Kidney (tissue), 14 donors: ENCODE data around the gene SPECC1. TPM values are rescaled to one million over a fixed set of nuclear protein-coding genes. Genes with fewer than 3 reads are reported as not detected.

Experiments used
- DNase-seq, 5 donors: peaks; one replicate each; pipeline ENCODE4 v3.0.0-alpha.2; 2013 to 2020
- FAIRE-seq: peaks from 2 replicates; lab custom pipeline; 2012; peaks lifted over from hg19 to GRCh38; lab: Jason Lieb, UNC
- H3K27ac ChIP-seq, 2 donors: one replicate each; pipeline ENCODE4 v1.7.0; 2013; ENCODE audit warnings: low read depth in 2 of 2, low read length in 2 of 2, inconsistent platforms in 1 of 2
- H3K27me3 ChIP-seq: one replicate; pipeline ENCODE4 v1.7.1; 2013; ENCODE audit warnings: low read length, inconsistent platforms; ENCODE audit not compliant: control insufficient read depth, insufficient read depth
- H3K36me3 ChIP-seq, 3 donors: one replicate each; pipeline versions ENCODE4 v1.7.0 to v1.7.1; 2013; ENCODE audit warnings: low read length in 3 of 3, control low read depth in 1 of 3, inconsistent platforms in 1 of 3; ENCODE audit not compliant: insufficient read depth in 3 of 3, control insufficient read depth in 2 of 3
- H3K4me1 ChIP-seq, 3 donors: one replicate each; pipeline versions ENCODE4 v1.7.0 to v1.7.1; 2013; ENCODE audit warnings: low read length in 3 of 3, inconsistent platforms in 1 of 3, low read depth in 1 of 3; ENCODE audit not compliant: control insufficient read depth in 2 of 3, insufficient read depth in 2 of 3
- H3K4me3 ChIP-seq, 3 donors: one replicate each; pipeline versions ENCODE4 v1.7.0 to v1.8.1; 2013; ENCODE audit warnings: low read length in 3 of 3, control low read depth in 1 of 3, inconsistent platforms in 1 of 3
- H3K9ac ChIP-seq, 3 donors: one replicate each; pipeline versions ENCODE4 v1.7.0 to v1.7.1; 2013; ENCODE audit warnings: low read length in 3 of 3, control low read depth in 1 of 3, inconsistent platforms in 1 of 3
- H3K9me3 ChIP-seq, 3 donors: one replicate each; pipeline versions ENCODE4 v1.7.0 to v1.7.1; 2013; ENCODE audit warnings: low read length in 3 of 3, control low read depth in 1 of 3, inconsistent platforms in 1 of 3; ENCODE audit not compliant: control insufficient read depth in 2 of 3, insufficient read depth in 1 of 3
- CTCF ChIP-seq: IDR thresholded peaks from 3 replicates; pipeline ENCODE4 v1.5.1; 2012; ENCODE audit warnings: mild to moderate bottlenecking, moderate library complexity, borderline replicate concordance; ENCODE audit not compliant: insufficient read depth; ENCODE audit errors: extremely low read depth
- intact Hi-C: fragments of 100-400 bp; cut with DNase I; formaldehyde crosslinking; loops from one replicate; pipeline ENCODE4 v1.11.1; 2022
- polyA plus RNA-seq: library from polyadenylated mRNA; stranded (reverse); fragments of 350-450 nt; fragmentation: Illumina TruSeq; extraction: RNeasy Lipid Tissue Mini Kit (QIAGEN cat#74804); gene quantifications from one replicate; pipeline ENCODE4 v1.2.3, GENCODE V29; 2014; ENCODE audit warnings: low read depth, low replicate concordance; ENCODE audit not compliant: insufficient read depth
- total RNA-seq: library from RNA; stranded (reverse); fragmentation: NEBNext Ultra II Directional; extraction: Animal tissue kit (Norgen Biotek cat#: 25700); gene quantifications from one replicate; pipeline ENCODE4 v1.2.1, GENCODE V29; 2021
- donor health status: control.
- donor health status: control.
- donor health status: control.
- donor health status: control.
- donor health status: control.
- donor health status: DM: yes; HTN: yes; CAD: no.
- donor health status: Normal renal cell carcinoma (clear cell type).

SPECC1 gene
- total and polyA plus RNA-seq, 2 donors from 2014 or later: 7.6 to 29.1 TPM

DNA sequence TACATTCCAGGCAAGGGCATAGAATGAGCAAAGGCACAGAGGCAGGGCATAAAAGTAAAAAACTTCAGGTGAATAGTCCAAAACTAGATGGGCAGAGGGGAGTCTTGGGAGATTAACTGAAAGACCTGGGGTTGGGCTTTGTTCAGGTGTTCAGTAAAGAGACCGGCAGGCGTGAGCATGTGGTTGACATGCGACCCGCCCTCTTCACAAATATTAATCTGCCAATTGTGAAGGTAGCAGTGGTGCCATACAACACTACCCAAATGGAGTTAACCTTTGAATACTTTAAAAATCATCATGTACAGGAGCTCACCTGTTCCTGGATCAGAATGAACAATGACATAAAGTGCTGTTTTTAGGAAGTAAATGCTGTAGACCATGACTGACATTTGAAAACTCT lies 232.7 kb downstream of the SPECC1 start:
- Histone ChIP-seq H3K9me3 (no peaks in the 10 kb centered on the region), H3K27me3 (no peaks in the 10 kb centered on the region), H3K27ac (no peak overlapping the region), H3K4me1 (no peaks in the 10 kb centered on the region), H3K9ac (no peak overlapping the region), H3K36me3 (peaks cover 0 to 3% (median 0%) of the 10 kb centered on the region in 3 donors), H3K4me3 (no peak overlapping the region)
- DNase-seq: no peak
- FAIRE-seq: no peak
- TF ChIP-seq CTCF: no peak
- intact Hi-C loops: no loop called here

DNA sequence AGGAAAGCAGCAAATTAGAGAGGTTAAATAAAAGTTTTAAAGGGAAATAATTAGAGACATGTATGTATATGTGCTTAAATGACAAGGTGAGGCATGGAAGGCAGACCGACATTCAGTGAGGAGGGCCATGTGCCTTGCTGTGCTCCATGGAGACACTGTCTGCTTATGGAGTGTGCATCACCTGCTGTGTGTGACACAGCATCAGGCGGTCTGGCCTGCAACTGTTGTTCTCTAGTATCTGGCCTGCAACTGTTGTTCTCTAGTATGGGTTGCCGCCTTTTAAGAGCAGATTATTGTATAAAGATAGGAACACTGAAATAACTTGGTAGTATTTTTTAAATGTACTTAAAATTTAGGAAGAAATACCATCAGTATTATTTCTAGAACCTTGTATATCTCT lies 233.1 kb downstream of the SPECC1 start:
- H3K36me3 ChIP-seq: peaks cover 0 to 3% (median 0%) of the 10 kb centered on the region in 3 donors
- DNase-seq (no peak), FAIRE-seq (no peak)
- H3K4me1 ChIP-seq: no peaks in the 10 kb centered on the region
- intact Hi-C loops: no loop called here
- H3K4me3 ChIP-seq: no peak overlapping the region
- no peaks in the 10 kb centered on the region for H3K9me3 ChIP-seq
- H3K27me3 ChIP-seq: no peaks in the 10 kb centered on the region
- H3K9ac ChIP-seq: no peak overlapping the region
- TF ChIP-seq CTCF: no peak
- H3K27ac ChIP-seq: no peak overlapping the region

DNA sequence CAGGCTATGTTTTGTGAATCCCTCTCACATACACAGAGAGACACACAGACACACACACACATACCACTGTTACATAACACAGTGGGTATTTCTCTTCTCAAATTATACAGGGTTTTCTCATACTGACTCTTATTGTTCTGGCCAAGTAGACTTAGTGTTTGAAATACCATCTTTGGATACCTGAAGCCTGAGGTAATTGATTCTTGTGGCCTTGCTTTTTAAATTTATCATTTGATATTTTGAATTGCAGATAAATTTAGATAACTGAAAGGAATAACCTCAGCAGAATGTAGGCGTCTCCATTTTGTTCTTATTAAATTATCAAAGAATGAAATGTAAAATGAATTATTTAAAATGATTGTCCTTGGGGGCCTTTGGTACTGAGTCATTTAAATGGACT lies 234.4 kb downstream of the SPECC1 start:
- no peaks in the 10 kb centered on the region for H3K27me3 ChIP-seq
- H3K36me3 ChIP-seq: peaks cover 0 to 6% (median 3%) of the 10 kb centered on the region in 3 donors
- no peak for TF ChIP-seq CTCF
- DNase-seq: no peak
- FAIRE-seq: no peak
- no peaks in the 10 kb centered on the region for H3K4me1 ChIP-seq
- intact Hi-C loops: no loop called here
- H3K9me3 ChIP-seq: peaks cover 0 to under 1% (median 0%) of the 10 kb centered on the region in 3 donors
- H3K4me3 ChIP-seq: no peak overlapping the region
- no peak overlapping the region for H3K9ac ChIP-seq
- H3K27ac ChIP-seq: no peak overlapping the region

- no peak for FAIRE-seq
- no peaks in the 10 kb centered on the region for H3K27me3 ChIP-seq
- intact Hi-C loops: no loop called here
- no peak overlapping the region for H3K4me3 ChIP-seq
- H3K27ac ChIP-seq: no peak overlapping the region
- peaks cover 0 to 1% (median 0%) of the 10 kb centered on the region in 3 donors for H3K9me3 ChIP-seq
- peaks cover 0 to 6% (median 3%) of the 10 kb centered on the region in 3 donors for H3K36me3 ChIP-seq
- no peaks in the 10 kb centered on the region for H3K4me1 ChIP-seq
- TF ChIP-seq CTCF: no peak
- H3K9ac ChIP-seq: no peak overlapping the region
- no peak for DNase-seq
Observed at GRCh38 chr17:20244671-20245070, 235.5 kb downstream of the SPECC1 start.
